ENCODE results near the gene HRH1. TPM values are rescaled to one million over a fixed set of nuclear protein-coding genes. Genes with fewer than 3 reads are reported as not detected.

Gene HRH1
- polyA plus RNA-seq, 3 donors = 0.08 to 0.24 TPM; not detected in 1

DNA sequence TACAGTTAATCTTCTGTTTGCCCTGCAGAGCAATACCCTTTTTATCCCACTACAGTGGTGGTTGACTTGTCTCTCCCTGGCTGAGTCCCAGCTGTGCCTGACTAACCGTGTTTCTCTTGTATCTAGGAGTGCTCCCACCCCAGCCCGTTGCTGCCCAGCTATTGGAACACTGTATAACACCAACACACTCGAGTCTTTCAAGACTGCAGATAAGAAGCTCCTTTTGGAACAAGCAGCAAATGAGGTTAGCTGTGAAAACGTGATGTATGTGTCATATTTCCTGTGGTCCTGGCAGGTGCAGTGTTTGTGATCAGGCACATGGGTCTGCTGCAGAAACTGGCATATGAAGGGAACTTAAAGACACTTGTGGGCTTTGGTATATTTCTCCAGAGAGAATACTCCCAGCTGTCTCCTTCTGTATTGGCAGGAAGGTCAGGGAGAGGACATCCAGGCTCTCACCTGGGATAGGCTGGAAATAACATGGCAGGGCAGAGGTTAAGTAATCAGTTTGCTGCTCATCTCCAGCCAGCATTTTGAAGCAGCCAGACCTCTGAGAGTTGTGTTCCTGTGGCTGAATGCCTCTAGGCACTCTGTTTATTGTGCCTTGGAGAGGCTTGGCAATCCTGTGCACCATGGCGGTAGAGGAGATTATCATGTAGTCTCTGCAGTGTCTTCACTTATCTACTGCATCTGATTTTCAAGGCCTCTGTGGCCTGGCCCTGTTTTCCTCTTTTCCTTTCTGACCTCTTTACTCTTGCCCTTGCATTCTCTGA lies 152.7 kb downstream of the HRH1 start:
- H3K4me1 Mint-ChIP-seq = peaks cover 14% of the 10 kb centered on the region
- H3K36me3 Mint-ChIP-seq = peaks cover 78 to 99% of the 10 kb centered on the region in 2 donors
- peaks cover 85% of the 10 kb centered on the region for H4K20me1 ChIP-seq (ENCODE audit: insufficient read depth, low read length)
- no peaks in the 10 kb centered on the region for H3K9me3 Mint-ChIP-seq
- H3K79me2 ChIP-seq (ENCODE audit: insufficient read depth, low read length) = peaks cover 20% of the 10 kb centered on the region
- H3K9me3 ChIP-seq (replicated peaks in 1 of 2; ENCODE audit: control insufficient read depth in 1 of 2, insufficient read depth in 1 of 2, low read length in 2 of 2) = no peaks in the 10 kb centered on the region
- DNase-seq = no peak
- TF ChIP-seq, protein P1, sequence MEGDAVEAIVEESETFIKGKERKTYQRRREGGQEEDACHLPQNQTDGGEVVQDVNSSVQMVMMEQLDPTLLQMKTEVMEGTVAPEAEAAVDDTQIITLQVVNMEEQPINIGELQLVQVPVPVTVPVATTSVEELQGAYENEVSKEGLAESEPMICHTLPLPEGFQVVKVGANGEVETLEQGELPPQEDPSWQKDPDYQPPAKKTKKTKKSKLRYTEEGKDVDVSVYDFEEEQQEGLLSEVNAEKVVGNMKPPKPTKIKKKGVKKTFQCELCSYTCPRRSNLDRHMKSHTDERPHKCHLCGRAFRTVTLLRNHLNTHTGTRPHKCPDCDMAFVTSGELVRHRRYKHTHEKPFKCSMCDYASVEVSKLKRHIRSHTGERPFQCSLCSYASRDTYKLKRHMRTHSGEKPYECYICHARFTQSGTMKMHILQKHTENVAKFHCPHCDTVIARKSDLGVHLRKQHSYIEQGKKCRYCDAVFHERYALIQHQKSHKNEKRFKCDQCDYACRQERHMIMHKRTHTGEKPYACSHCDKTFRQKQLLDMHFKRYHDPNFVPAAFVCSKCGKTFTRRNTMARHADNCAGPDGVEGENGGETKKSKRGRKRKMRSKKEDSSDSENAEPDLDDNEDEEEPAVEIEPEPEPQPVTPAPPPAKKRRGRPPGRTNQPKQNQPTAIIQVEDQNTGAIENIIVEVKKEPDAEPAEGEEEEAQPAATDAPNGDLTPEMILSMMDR (IDR thresholded peaks at IDR 0.05) = no peak
- H3K27ac Mint-ChIP-seq = peak overlapping the region in 5 of 7 donors; percentile 4 to 78 (median 54)
- peak overlapping the region in 1 of 2 donors; percentile 67 for H3K27ac ChIP-seq (ENCODE audit: low read depth in 1 of 2, low read length in 2 of 2)
- H3K4me2 ChIP-seq (replicated peaks; ENCODE audit: extremely low read depth, low read length, poor library complexity, severe bottlenecking) = no peak overlapping the region
- H2AFZ ChIP-seq (ENCODE audit: insufficient read depth, low read depth, low read length, poor library complexity, severe bottlenecking) = no peak overlapping the region
- H3K36me3 ChIP-seq (replicated peaks in 1 of 2; ENCODE audit: control insufficient read depth in 1 of 2, insufficient read depth in 2 of 2, low read length in 2 of 2) = peaks cover 86 to 100% of the 10 kb centered on the region in 2 donors
- intact Hi-C loops (cut with micrococcal nuclease) = no loop called here
- H3K9ac ChIP-seq (ENCODE audit: insufficient read depth, low read length, poor library complexity, severe bottlenecking) = no peak overlapping the region
- H3K4me1 ChIP-seq (ENCODE audit: control insufficient read depth in 1 of 2, insufficient read depth in 2 of 2, low read length in 2 of 2) = peaks cover 0 to 7% of the 10 kb centered on the region in 2 donors
- WGBS (ENCODE audit: insufficient coverage) = 33% methylated on average over 1 of the region's 5 CpGs
- no peak overlapping the region for H3K4me3 ChIP-seq (replicated peaks in 1 of 3; ENCODE audit: low read depth in 2 of 3, low read length in 3 of 3)
- H3K27me3 ChIP-seq (ENCODE audit: control insufficient read depth in 2 of 2, insufficient read depth in 2 of 2, low read length in 2 of 2) = no peaks in the 10 kb centered on the region
- H3K27me3 Mint-ChIP-seq (ENCODE audit: low read depth in 3 of 3) = no peaks in the 10 kb centered on the region
- H3K4me3 Mint-ChIP-seq = no peak overlapping the region

DNA sequence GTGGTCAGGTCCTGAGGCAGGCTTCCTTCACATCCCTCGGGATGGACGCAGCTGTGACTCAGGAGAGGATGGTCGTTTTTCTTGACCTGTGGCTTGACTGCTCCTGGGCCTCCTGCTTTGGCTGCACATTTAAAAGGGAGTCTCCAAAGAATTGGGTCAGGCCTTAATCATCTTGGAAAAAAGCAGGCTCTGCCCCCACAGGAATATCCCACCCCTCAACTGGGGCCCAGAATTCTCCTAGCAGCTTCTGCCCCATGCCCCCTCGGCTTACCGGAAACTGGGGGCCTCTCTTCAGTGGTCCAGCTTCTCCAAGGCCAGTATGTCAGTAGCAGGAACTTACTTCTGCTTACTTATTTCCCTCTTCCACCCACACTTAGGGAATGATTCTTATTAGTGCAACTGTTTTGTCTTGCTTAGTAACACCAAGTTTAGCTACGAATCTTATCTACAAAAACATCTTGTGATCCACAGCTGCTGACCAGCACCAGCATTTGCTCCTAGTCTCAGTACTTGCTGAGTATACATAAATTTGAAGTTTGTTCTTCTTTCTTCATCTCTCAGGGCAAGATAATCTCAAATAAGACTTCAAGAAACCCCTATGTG lies 153.6 kb downstream of the HRH1 start:
- intact Hi-C loops (cut with micrococcal nuclease) = no loop called here
- Histone ChIP-seq H3K9ac (ENCODE audit: insufficient read depth, low read length, poor library complexity, severe bottlenecking) (no peak overlapping the region), H2AFZ (ENCODE audit: insufficient read depth, low read depth, low read length, poor library complexity, severe bottlenecking) (no peak overlapping the region), H3K4me2 (replicated peaks; ENCODE audit: extremely low read depth, low read length, poor library complexity, severe bottlenecking) (no peak overlapping the region), H3K27ac (ENCODE audit: low read depth in 1 of 2, low read length in 2 of 2) (peak overlapping the region in 1 of 2 donors; percentile 19), H3K9me3 (replicated peaks in 1 of 2; ENCODE audit: control insufficient read depth in 1 of 2, insufficient read depth in 1 of 2, low read length in 2 of 2) (no peaks in the 10 kb centered on the region), H3K4me1 (ENCODE audit: control insufficient read depth in 1 of 2, insufficient read depth in 2 of 2, low read length in 2 of 2) (peaks cover 0 to 7% of the 10 kb centered on the region in 2 donors), H3K4me3 (replicated peaks in 1 of 3; ENCODE audit: low read depth in 2 of 3, low read length in 3 of 3) (no peak overlapping the region), H3K27me3 (ENCODE audit: control insufficient read depth in 2 of 2, insufficient read depth in 2 of 2, low read length in 2 of 2) (no peaks in the 10 kb centered on the region), H3K79me2 (ENCODE audit: insufficient read depth, low read length) (peaks cover 12% of the 10 kb centered on the region), H3K36me3 (replicated peaks in 1 of 2; ENCODE audit: control insufficient read depth in 1 of 2, insufficient read depth in 2 of 2, low read length in 2 of 2) (peaks cover 86 to 100% of the 10 kb centered on the region in 2 donors), H4K20me1 (ENCODE audit: insufficient read depth, low read length) (peaks cover 86% of the 10 kb centered on the region)
- Mint-ChIP-seq H3K4me1 (peaks cover 14% of the 10 kb centered on the region), H3K27me3 (ENCODE audit: low read depth in 3 of 3) (no peaks in the 10 kb centered on the region), H3K4me3 (no peak overlapping the region), H3K36me3 (peaks cover 80 to 99% of the 10 kb centered on the region in 2 donors), H3K27ac (peak overlapping the region in 5 of 7 donors; percentile 33 to 82 (median 53)), H3K9me3 (no peaks in the 10 kb centered on the region)
- no peak for DNase-seq
- 22% methylated on average over 3 of the region's 6 CpGs for WGBS (ENCODE audit: insufficient coverage)
- TF ChIP-seq, protein P1 (IDR thresholded peaks at IDR 0.05) = no peak

All from CD14-positive monocyte (primary cell).